IPS-18a (cell line): ENCODE results near the gene PXDN.
"Not testable (repeated sequence)": the region's sequence is repeated elsewhere in the genome, so short reads cannot be mapped to it uniquely, and the experiment has no call there.

ENCODE experiments used
- H3K27ac ChIP-seq: one replicate; pipeline ENCODE4 v1.5.1; 2013; ENCODE audit warnings: low read length
- H3K27me3 ChIP-seq: one replicate; pipeline ENCODE4 v1.6.1; 2013; ENCODE audit warnings: mild to moderate bottlenecking, low read length; ENCODE audit not compliant: control insufficient read depth, insufficient read depth
- H3K36me3 ChIP-seq: one replicate; pipeline ENCODE4 v1.6.1; 2013; ENCODE audit warnings: low read depth, low read length; ENCODE audit not compliant: control insufficient read depth
- H3K4me1 ChIP-seq: one replicate; pipeline ENCODE4 v1.6.1; 2013; ENCODE audit warnings: low read depth, low read length; ENCODE audit not compliant: control insufficient read depth
- H3K4me3 ChIP-seq: one replicate; pipeline ENCODE4 v1.5.1; 2013; ENCODE audit warnings: low read length
- H3K9ac ChIP-seq: one replicate; pipeline ENCODE4 v1.6.1; 2013; ENCODE audit warnings: mild to moderate bottlenecking, low read length, moderate library complexity
- H3K9me3 ChIP-seq: one replicate; pipeline ENCODE4 v1.6.1; 2013; ENCODE audit warnings: low read depth, low read length; ENCODE audit not compliant: control insufficient read depth

Gene PXDN

DNA sequence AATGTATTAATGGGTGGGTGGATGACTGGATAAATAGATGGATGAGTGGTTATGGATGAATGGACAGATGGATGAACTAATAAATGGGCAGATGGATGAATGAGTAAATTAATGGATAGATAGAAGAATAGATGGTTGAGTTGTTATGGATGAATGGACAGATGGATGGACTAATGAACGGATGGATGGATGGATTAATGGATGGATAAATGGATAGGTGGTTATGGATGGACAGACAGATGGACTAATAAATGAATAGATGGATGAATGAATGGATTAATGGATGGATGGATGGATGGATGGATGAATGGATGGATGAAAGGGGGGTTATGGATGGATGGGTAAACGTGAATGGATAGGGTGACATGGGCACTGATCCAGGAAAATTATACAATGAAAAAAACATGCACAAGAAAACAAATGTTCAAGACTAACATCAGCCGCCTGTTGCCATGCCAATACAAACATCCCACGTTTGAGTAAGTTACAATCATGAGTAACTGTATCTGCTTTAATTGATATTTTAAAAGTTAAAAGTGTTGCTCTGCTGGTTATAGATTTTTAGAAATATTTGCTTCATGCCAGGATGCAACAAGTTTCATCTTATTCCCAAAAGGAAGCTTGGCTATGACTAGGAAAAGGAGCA, 20.8 kb downstream of the PXDN start:
- no peak overlapping the region for H3K9ac ChIP-seq
- peaks cover 2% of the 10 kb centered on the region for H3K4me1 ChIP-seq
- no peak overlapping the region for H3K27ac ChIP-seq
- no peaks in the 10 kb centered on the region for H3K36me3 ChIP-seq
- no peaks in the 10 kb centered on the region for H3K27me3 ChIP-seq
- no peaks in the 10 kb centered on the region for H3K9me3 ChIP-seq
- H3K4me3 ChIP-seq: no peak overlapping the region

DNA sequence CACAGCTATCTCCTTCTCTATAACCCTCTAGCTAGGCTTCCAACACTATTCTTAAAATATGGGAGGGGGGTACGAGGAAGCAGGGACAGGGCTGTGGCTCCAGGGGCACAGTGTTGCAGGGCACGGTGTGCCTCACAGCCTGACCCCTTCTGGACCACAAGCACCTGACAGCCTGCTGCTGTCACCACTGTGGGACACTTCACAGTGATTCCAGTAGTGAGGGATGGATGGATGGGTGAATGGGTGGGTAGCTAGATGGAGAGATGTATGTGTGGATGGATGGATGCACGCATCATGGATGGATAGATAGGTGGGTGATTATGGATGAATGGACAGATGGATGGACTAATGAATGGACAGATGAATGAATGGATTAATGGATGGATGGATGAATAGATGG, 21.6 kb downstream of the PXDN start:
- H3K4me3 ChIP-seq: no peak overlapping the region
- no peaks in the 10 kb centered on the region for H3K27me3 ChIP-seq
- H3K9me3 ChIP-seq: no peaks in the 10 kb centered on the region
- no peaks in the 10 kb centered on the region for H3K4me1 ChIP-seq
- no peak overlapping the region for H3K9ac ChIP-seq
- no peaks in the 10 kb centered on the region for H3K36me3 ChIP-seq
- no peak overlapping the region for H3K27ac ChIP-seq

DNA sequence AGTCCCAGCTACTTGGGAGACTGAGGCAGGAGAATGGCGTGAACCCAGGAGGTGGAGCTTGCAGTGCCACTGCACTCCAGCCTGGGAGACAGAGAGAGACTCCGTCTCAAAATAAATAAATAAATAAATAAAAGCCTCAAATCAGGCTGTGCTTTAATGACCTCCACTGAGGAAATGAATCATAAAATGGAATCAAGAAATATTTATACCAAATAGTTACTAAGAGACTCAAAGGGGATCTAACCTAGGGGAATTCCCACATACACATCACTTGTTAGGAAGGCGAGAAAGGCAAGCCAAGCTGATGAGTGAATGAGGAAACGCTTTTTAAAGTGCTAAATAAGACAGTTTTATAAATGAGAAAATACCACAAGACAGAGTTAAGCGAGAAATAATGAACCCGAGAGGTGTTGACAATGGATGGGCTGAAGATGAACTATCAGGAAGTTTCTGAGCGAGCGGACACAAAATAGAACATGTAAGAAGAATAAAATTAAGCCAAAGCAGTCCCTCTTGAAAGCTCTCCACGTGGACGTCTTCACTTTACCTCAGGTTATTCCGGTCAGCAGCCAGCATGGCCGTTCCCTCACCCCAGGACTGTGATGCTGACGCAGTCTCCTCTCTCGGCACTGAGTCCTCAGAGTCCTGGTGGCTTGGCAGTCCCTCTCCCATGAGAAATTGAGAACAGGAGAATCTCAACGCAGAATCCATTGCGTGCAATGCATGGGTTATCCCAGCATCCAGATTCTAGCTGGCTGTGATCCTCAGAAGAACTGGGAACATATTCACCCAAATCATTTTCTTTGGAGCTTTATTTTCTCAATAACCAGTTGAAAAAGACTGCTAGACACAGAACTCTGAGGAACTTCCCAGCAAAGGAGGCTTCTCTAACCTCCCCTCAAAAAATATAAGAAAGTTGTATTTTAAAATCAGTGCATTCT, 22.3 kb downstream of the PXDN start:
- Histone ChIP-seq H3K36me3 (no peaks in the 10 kb centered on the region), H3K27ac (no peak overlapping the region), H3K27me3 (no peaks in the 10 kb centered on the region), H3K9ac (no peak overlapping the region), H3K9me3 (no peaks in the 10 kb centered on the region), H3K4me3 (no peak overlapping the region), H3K4me1 (no peaks in the 10 kb centered on the region)

DNA sequence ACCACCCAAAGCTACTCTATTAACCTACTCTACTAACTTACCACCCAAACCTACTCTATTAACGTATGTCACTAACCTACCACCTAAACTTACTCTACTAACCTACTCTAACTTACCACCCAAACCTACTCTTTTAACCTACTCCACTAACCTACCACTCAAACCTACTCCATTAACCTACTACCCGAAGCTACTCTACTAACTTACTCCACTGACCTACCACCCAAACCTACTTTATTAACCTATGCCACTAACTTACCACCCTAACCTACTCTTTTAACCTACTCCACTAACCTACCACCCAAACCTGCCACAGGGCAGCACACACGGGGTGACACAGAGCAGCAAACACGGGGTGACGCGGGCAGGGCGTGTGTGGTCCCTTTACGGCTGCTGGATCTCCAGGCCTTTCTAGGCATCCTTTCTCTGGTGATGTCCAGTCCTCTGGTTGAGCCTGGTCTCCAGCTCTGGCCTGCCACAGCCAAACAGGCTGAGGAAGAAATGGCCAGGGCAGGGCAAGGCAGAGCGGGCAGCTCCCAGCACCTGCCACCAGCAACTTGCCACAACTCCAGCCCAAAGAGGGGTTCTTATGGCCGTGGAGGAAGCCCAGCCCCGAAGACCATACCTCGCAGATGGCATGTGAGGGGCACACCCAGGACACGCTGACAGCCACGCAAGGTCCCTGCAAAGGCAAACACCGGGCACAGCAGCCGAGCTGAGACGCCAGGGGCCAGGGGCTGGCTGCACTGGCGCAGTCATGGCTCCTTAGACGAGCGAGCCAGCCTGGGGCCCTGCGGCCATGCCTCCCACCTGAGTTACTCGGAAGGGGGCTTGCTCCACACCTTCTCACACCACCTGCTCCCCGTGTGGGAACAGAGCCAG, 25.7 kb downstream of the PXDN start:
- Histone ChIP-seq H3K4me1 (peaks cover 3% of the 10 kb centered on the region), H3K4me3 (no peak overlapping the region), H3K36me3 (no peaks in the 10 kb centered on the region), H3K9ac (no peak overlapping the region), H3K27ac (no peak overlapping the region), H3K27me3 (no peaks in the 10 kb centered on the region), H3K9me3 (no peaks in the 10 kb centered on the region)

DNA sequence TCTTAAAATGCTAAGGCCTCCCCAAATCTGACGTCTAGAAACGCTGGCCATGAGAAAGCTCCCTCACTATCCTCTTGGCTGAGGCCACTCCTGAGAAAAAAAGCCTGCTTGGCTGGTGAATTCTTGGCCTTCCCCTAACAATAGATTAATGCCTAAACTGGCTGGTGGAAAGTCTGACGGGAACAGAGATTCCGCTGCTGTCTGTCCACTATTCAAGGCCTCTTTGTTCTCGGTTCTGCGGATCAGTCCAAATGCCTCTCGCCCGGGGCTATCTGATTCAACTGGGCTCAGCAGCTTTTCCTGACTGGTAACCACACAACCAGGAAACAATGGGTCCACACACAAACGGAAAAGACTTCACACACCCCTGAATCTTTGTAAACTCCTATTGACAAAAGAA, 27.2 kb downstream of the PXDN start:
- no peaks in the 10 kb centered on the region for H3K9me3 ChIP-seq
- no peak overlapping the region for H3K27ac ChIP-seq
- no peak overlapping the region for H3K9ac ChIP-seq
- no peaks in the 10 kb centered on the region for H3K27me3 ChIP-seq
- no peaks in the 10 kb centered on the region for H3K36me3 ChIP-seq
- no peak overlapping the region for H3K4me3 ChIP-seq
- peaks cover 3% of the 10 kb centered on the region for H3K4me1 ChIP-seq

DNA sequence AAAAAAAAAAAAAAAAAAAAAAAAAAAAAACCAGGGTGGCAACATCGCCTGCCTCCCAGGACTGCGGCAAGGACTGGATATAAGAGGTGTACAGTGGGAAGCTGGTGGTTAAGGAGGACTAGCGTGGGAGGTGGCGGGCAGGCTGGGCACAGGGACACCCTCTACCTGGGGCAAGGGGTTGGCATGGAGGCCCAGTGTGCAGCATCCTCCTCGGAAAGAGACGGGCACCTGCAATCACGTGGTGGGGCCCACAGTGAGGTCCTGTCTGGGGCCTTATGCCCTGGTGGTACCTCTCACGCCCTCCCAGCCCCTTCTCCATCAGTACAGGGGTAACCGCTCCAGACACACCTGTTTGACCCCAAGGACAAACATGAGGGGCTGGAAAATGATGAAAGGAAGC, 27.9 kb downstream of the PXDN start:
- no peaks in the 10 kb centered on the region for H3K9me3 ChIP-seq
- no peak overlapping the region for H3K27ac ChIP-seq
- no peaks in the 10 kb centered on the region for H3K27me3 ChIP-seq
- H3K36me3 ChIP-seq: no peaks in the 10 kb centered on the region
- no peak overlapping the region for H3K4me3 ChIP-seq
- no peak overlapping the region for H3K9ac ChIP-seq
- peaks cover 3% of the 10 kb centered on the region for H3K4me1 ChIP-seq

DNA sequence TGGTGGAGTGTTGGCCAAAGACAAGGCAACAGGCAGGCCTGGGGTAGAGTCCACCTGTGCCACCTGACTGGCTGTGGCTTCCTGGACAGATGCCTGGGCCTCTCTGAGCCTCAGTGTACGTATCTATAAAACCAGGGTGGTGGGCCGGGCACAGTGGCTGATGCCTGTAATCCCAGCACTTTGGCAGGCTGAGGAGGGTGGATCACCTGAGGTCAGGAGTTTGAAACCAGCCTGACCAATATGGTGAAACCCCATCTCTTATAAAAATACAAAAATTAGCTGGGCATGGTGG, 28.4 kb downstream of the PXDN start:
- H3K9ac ChIP-seq, H3K27me3 ChIP-seq, H3K36me3 ChIP-seq, H3K27ac ChIP-seq, H3K4me1 ChIP-seq, H3K4me3 ChIP-seq, H3K9me3 ChIP-seq: not testable (repeated sequence)

DNA sequence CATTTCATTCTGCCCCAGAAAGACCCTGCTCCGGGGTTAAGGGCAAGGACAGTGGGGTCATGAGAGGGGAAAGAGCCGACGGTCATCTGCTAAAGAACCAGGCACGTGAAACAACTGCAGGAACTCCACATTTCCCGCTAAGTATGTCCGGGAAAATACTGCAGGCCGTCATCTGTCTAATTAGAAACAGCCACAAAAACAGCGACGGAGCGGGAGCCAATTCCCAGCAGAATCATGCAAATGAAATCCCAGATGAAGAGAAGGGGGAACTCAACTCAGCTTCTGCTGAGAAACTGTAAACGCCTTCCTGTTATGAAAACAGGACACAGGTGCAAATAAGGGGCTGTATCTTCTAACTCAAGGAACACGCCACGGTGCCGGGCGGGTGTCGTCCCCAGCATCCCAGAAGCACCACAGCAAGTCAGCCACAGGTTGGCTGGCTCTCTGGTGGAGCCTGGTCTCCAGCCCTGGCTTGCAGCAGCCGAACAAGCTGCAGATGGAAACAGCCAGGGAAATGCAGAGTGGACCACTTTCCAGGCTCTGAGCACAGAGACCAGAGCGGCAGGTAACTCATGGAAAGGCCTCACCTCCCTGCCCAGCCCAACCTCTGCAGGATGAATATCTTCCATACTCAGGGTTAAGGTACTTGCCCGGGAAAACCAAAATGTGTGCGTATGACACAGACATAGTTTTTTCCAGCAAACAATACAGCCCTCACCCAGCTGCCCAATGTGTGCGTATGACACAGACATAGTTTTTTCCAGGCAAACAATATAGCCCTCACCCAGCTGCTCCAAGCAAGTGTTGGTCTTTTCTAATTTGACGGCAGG, 28.9 kb downstream of the PXDN start:
- peaks cover 3% of the 10 kb centered on the region for H3K4me1 ChIP-seq
- H3K9me3 ChIP-seq: no peaks in the 10 kb centered on the region

DNA sequence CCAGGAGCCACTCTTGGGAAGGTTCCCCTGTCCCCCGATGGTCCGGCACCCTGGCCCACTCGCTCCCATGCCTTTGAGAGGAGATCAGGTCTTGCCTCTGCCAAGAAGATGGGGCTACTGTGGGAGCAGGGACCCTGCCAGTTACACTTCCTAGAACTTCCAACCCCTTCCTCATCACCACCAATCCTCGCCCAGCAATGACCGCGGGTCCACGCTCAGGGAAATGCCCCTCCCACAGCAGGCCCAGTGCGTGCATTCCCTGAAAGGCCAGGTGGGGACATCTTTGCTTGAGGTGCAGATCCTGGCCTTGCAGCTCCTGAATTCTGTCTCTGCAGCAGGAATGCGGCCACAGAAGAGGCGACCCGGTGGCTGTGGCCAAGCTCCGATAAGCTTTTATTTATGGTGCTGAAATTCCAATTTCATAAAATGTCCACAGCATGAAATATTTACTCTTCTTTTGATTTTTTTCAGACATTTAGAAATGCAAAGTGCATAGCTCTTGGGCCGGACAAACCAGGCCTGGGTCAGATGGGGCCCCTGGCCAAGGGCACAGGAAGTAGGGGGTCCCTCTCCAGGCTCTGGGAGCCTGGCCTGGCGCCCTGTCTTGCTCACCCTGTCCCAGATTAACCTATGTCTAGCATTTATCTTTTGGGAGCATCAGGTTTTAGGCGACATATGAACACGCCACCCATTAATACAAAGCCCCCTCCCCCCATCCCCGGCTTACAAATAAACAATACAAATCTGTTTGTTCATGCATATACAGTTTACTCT, 29.8 kb downstream of the PXDN start:
- peaks cover 3% of the 10 kb centered on the region for H3K4me1 ChIP-seq
- no peaks in the 10 kb centered on the region for H3K9me3 ChIP-seq
- H3K4me3 ChIP-seq: no peak overlapping the region
- no peak overlapping the region for H3K27ac ChIP-seq
- no peak overlapping the region for H3K9ac ChIP-seq
- no peaks in the 10 kb centered on the region for H3K27me3 ChIP-seq
- H3K36me3 ChIP-seq: no peaks in the 10 kb centered on the region

More for the DNA sequence above, 28.9 kb downstream of the PXDN start:
- Histone ChIP-seq H3K9ac (no peak overlapping the region), H3K27me3 (no peaks in the 10 kb centered on the region), H3K4me3 (no peak overlapping the region), H3K27ac (no peak overlapping the region), H3K36me3 (no peaks in the 10 kb centered on the region)

DNA sequence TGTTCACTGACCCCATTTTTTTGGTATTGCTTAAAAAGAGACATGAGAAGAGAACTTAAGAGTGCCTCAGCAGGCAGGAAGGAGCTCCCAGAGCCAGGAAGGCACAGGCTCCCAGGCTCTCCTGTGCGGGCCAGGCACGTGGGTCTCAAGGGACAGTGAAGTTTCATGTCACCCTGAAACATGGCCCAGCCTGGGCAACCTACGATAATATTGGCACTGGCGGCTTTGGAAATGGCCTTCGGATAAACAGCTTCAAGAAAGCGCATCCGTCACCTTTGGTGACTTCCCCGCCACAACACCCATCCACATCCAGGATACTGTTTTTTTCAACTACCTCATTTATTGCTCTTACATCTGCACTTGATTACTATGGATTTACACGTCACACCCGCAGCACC, 30.5 kb downstream of the PXDN start:
- H3K4me1 ChIP-seq: peaks cover 3% of the 10 kb centered on the region

More for the DNA sequence above, 30.5 kb downstream of the PXDN start:
- H3K9me3 ChIP-seq: no peaks in the 10 kb centered on the region
- no peak overlapping the region for H3K4me3 ChIP-seq
- H3K27me3 ChIP-seq: no peaks in the 10 kb centered on the region
- no peak overlapping the region for H3K9ac ChIP-seq
- no peaks in the 10 kb centered on the region for H3K36me3 ChIP-seq
- H3K27ac ChIP-seq: no peak overlapping the region
